MM.1S (cell line): ENCODE measurements around the gene CABLES2.

Source experiments
- DNase-seq: peaks from one replicate; pipeline ENCODE4 v3.0.0-alpha.2; 2015
- H2AFZ ChIP-seq: fragments of 300-600 bp; sonication (generic); 2 replicates; pipeline ENCODE4 v1.6.0; 2016; ENCODE audit warnings: antibody characterized with exemption, low read length
- H3F3A ChIP-seq: fragments of 300-600 bp; sonication (generic); 2 replicates; pipeline ENCODE4 v1.6.1; 2016; ENCODE audit warnings: mild to moderate bottlenecking, antibody characterized with exemption, low read length, moderate library complexity, mixed read lengths; ENCODE audit not compliant: insufficient read depth
- H3K27ac ChIP-seq: fragments of 300-600 bp; sonication (generic); 2 replicates; pipeline ENCODE4 v1.5.1; 2016; ENCODE audit warnings: mild to moderate bottlenecking, low read length
- H3K27me3 ChIP-seq: fragments of 300-600 bp; sonication (generic); replicated peaks from 2 replicates; pipeline ENCODE4 v1.6.0; 2016; ENCODE audit warnings: low read length; ENCODE audit not compliant: insufficient read depth
- H3K36me3 ChIP-seq: fragments of 300-600 bp; sonication (generic); replicated peaks from 2 replicates; pipeline ENCODE4 v1.6.1; 2016; ENCODE audit warnings: mild to moderate bottlenecking, low read length, mixed read lengths; ENCODE audit not compliant: insufficient read depth
- H3K4me1 ChIP-seq: fragments of 300-600 bp; sonication (generic); 2 replicates; pipeline ENCODE4 v1.6.1; 2016; ENCODE audit warnings: low read length, mixed read lengths
- H3K4me2 ChIP-seq: fragments of 300-600 bp; sonication (generic); 2 replicates; pipeline ENCODE4 v1.6.0; 2016; ENCODE audit warnings: low read depth, low read length
- H3K4me3 ChIP-seq: fragments of 300-600 bp; sonication (generic); 2 replicates; pipeline ENCODE4 v1.5.1; 2016; ENCODE audit warnings: low read length, mixed read lengths
- H3K79me2 ChIP-seq: fragments of 300-600 bp; sonication (generic); 2 replicates; pipeline ENCODE4 v1.6.1; 2016; ENCODE audit warnings: mixed run types, low read length, mixed read lengths
- H3K9ac ChIP-seq: fragments of 300-600 bp; sonication (generic); 2 replicates; pipeline ENCODE4 v1.6.1; 2016; ENCODE audit warnings: low read length, mixed read lengths
- H3K9me2 ChIP-seq: fragments of 300-600 bp; sonication (generic); replicated peaks from 2 replicates; pipeline ENCODE4 v1.6.1; 2016; ENCODE audit warnings: mild to moderate bottlenecking, low read length, mixed read lengths; ENCODE audit not compliant: insufficient read depth
- H3K9me3 ChIP-seq: fragments of 300-600 bp; sonication (generic); replicated peaks from 2 replicates; pipeline ENCODE4 v1.6.1; 2016; ENCODE audit warnings: mild to moderate bottlenecking, low read length, mixed read lengths; ENCODE audit not compliant: insufficient read depth
- H4K20me1 ChIP-seq: fragments of 300-600 bp; sonication (generic); 2 replicates; pipeline ENCODE4 v1.6.1; 2016; ENCODE audit warnings: mild to moderate bottlenecking, low read length, moderate library complexity, mixed read lengths; ENCODE audit not compliant: insufficient read depth
- EZH2 ChIP-seq: fragments of 300-600 bp; sonication (generic); optimal IDR thresholded peaks from 2 replicates; pipeline ENCODE3; 2017; ENCODE audit warnings: low read depth, mild to moderate bottlenecking, antibody characterized with exemption, low read length, mixed read lengths
- EZH2phosphoT487 ChIP-seq: fragments of 300-600 bp; sonication (generic); IDR thresholded peaks from 2 replicates; pipeline ENCODE4 v1.6.1; 2018; ENCODE audit warnings: antibody characterized with exemption, low read length
- TF ChIP-seq, protein P1 (sequence below): fragments of 300-600 bp; sonication (generic); IDR thresholded peaks from 2 replicates; pipeline ENCODE4 v1.5.1; 2016; ENCODE audit warnings: antibody characterized with exemption, low read length, mixed read lengths

CABLES2 gene

GRCh38 chr20:62413025-62413570, 6.0 kb upstream of the CABLES2 start:
- H3K79me2 ChIP-seq: no peaks in the 10 kb centered on the region
- no peak overlapping the region for H3K27ac ChIP-seq
- DNase-seq: no peak
- H3K36me3 ChIP-seq: no peaks in the 10 kb centered on the region
- no peak overlapping the region for H3K9ac ChIP-seq
- H4K20me1 ChIP-seq: no peaks in the 10 kb centered on the region
- no peaks in the 10 kb centered on the region for H3K9me3 ChIP-seq
- H3K4me1 ChIP-seq: peaks cover 7% of the 10 kb centered on the region; the same call in 1 of the 2 replicates
- H3K9me2 ChIP-seq: no peaks in the 10 kb centered on the region
- H3F3A ChIP-seq: no peaks in the 10 kb centered on the region
- peaks cover 72% of the 10 kb centered on the region for H3K27me3 ChIP-seq
- no peak overlapping the region for H3K4me3 ChIP-seq
- H3K4me2 ChIP-seq: no peak overlapping the region
- no peak overlapping the region for H2AFZ ChIP-seq
- TF ChIP-seq EZH2phosphoT487 (no peak), EZH2 (no peak)
- TF ChIP-seq, protein P1, sequence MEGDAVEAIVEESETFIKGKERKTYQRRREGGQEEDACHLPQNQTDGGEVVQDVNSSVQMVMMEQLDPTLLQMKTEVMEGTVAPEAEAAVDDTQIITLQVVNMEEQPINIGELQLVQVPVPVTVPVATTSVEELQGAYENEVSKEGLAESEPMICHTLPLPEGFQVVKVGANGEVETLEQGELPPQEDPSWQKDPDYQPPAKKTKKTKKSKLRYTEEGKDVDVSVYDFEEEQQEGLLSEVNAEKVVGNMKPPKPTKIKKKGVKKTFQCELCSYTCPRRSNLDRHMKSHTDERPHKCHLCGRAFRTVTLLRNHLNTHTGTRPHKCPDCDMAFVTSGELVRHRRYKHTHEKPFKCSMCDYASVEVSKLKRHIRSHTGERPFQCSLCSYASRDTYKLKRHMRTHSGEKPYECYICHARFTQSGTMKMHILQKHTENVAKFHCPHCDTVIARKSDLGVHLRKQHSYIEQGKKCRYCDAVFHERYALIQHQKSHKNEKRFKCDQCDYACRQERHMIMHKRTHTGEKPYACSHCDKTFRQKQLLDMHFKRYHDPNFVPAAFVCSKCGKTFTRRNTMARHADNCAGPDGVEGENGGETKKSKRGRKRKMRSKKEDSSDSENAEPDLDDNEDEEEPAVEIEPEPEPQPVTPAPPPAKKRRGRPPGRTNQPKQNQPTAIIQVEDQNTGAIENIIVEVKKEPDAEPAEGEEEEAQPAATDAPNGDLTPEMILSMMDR: no peak

- TF ChIP-seq EZH2phosphoT487 (no peak), EZH2 (no peak)
- TF ChIP-seq, protein P1: no peak
- Histone ChIP-seq H3K9me3 (no peaks in the 10 kb centered on the region), H3K27me3 (peaks cover 65% of the 10 kb centered on the region), H4K20me1 (no peaks in the 10 kb centered on the region), H3K9ac (no peak overlapping the region), H3K4me1 (peaks cover 14% of the 10 kb centered on the region), H2AFZ (no peak overlapping the region), H3K4me2 (no peak overlapping the region), H3K27ac (no peak overlapping the region), H3K4me3 (no peak overlapping the region), H3K79me2 (no peaks in the 10 kb centered on the region), H3K36me3 (no peaks in the 10 kb centered on the region), H3F3A (no peaks in the 10 kb centered on the region), H3K9me2 (no peaks in the 10 kb centered on the region)
- DNase-seq: no peak
Observed at GRCh38 chr20:62412194-62413024, 5.3 kb upstream of the CABLES2 start.

DNA sequence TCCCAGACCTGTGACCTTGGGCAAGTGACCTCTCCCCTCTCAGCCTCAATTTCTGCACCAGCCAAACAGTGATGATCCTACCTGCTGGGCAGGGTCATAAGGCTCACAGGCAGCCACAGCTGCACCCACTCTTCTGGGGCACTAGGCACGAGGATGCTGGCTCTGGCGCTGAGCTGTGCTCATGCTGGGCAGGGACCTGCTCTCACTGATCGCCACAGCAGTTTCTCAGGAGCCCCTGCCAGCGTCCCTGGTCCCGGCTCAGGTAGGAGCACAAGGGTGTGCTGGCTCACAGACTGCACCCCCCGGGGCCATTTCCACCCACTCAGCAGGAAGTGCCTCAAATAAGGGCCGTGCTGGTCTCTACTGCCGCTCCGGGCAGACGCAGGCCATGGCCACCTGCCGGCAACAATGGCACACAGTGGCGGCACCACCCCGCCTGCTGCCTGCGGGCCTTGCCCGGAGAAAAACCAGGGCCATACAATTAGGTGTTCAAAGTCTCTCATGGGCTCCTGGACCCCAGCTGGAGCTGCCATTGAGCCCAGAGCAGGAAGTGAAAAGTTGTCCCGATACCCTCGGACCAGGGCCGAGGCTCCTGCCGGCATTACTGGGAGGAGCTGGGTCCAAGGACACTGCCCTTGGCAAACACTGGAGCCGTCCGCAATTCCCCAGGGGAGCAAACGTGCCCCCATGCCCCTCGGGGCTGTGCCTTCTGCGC, 4.6 kb upstream of the CABLES2 start:
- Histone ChIP-seq H3K9me3 (no peaks in the 10 kb centered on the region), H3K4me3 (no peak overlapping the region), H3K4me1 (peaks cover 14% of the 10 kb centered on the region), H3K27ac (no peak overlapping the region), H3K79me2 (peaks cover 2% of the 10 kb centered on the region), H3K4me2 (no peak overlapping the region), H3K9me2 (no peaks in the 10 kb centered on the region), H2AFZ (no peak overlapping the region), H4K20me1 (no peaks in the 10 kb centered on the region), H3F3A (no peaks in the 10 kb centered on the region), H3K36me3 (no peaks in the 10 kb centered on the region), H3K27me3 (peaks cover 57% of the 10 kb centered on the region), H3K9ac (no peak overlapping the region)
- no peak for DNase-seq
- TF ChIP-seq EZH2 (no peak), EZH2phosphoT487 (no peak)
- TF ChIP-seq, protein P1: no peak
